ENCODE measurements around the gene SCYL3. TPM values are rescaled to one million over a fixed set of nuclear protein-coding genes. Genes with fewer than 3 reads are reported as not detected.
A peak's percentile ranks its signal among the peaks of the same experiment; 100 is the strongest.

Gene SCYL3
- total RNA-seq, 2 donors from 2014 or later = 7.9 to 8.1 TPM

DNA sequence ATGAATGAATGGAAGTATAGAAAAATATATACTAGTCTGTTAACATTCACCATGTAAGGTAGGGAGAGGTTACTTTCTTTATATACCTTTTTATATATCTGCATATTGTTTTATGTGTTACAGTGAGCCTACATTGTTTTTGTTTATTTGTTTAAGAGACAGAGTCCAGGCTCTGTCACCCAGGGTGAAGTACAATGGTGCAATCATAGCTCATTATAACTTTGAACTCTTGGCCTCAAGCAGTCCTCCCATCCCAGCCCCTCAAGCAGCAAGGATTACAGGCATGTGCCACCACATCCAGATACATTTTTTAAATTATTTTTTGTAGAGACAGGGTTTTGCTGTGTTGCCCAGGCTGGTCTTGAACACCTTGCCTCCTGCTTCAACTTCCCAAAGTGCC is 7.4 kb upstream of the SCYL3 start:
- Histone ChIP-seq H3K27ac (ENCODE audit: low read depth, low read length) (no peak overlapping the region), H3K36me3 (ENCODE audit: control insufficient read depth, insufficient read depth, low read length) (no peaks in the 10 kb centered on the region), H3K4me3 (ENCODE audit: low read length) (no peak overlapping the region), H3K27me3 (ENCODE audit: control insufficient read depth, insufficient read depth, low read length, poor library complexity, severe bottlenecking) (no peaks in the 10 kb centered on the region), H3K9ac (ENCODE audit: extremely low read depth, low read length, poor library complexity, severe bottlenecking) (no peak overlapping the region), H3K4me1 (ENCODE audit: control insufficient read depth, insufficient read depth, low read length) (peaks cover 6% of the 10 kb centered on the region), H3K9me3 (ENCODE audit: control insufficient read depth, low read length) (no peaks in the 10 kb centered on the region)
- Mint-ChIP-seq H3K36me3 (ENCODE audit: low read depth) (no peaks in the 10 kb centered on the region), H3K27me3 (ENCODE audit: insufficient read depth) (peaks cover 13% of the 10 kb centered on the region), H3K4me1 (peaks cover 21% of the 10 kb centered on the region), H3K4me3 (no peak overlapping the region), H3K27ac (no peak overlapping the region), H3K9me3 (no peaks in the 10 kb centered on the region)
- no peak for DNase-seq
- TF ChIP-seq, protein P1, sequence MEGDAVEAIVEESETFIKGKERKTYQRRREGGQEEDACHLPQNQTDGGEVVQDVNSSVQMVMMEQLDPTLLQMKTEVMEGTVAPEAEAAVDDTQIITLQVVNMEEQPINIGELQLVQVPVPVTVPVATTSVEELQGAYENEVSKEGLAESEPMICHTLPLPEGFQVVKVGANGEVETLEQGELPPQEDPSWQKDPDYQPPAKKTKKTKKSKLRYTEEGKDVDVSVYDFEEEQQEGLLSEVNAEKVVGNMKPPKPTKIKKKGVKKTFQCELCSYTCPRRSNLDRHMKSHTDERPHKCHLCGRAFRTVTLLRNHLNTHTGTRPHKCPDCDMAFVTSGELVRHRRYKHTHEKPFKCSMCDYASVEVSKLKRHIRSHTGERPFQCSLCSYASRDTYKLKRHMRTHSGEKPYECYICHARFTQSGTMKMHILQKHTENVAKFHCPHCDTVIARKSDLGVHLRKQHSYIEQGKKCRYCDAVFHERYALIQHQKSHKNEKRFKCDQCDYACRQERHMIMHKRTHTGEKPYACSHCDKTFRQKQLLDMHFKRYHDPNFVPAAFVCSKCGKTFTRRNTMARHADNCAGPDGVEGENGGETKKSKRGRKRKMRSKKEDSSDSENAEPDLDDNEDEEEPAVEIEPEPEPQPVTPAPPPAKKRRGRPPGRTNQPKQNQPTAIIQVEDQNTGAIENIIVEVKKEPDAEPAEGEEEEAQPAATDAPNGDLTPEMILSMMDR (conservative IDR thresholded peaks at IDR 0.05) = no peak

DNA sequence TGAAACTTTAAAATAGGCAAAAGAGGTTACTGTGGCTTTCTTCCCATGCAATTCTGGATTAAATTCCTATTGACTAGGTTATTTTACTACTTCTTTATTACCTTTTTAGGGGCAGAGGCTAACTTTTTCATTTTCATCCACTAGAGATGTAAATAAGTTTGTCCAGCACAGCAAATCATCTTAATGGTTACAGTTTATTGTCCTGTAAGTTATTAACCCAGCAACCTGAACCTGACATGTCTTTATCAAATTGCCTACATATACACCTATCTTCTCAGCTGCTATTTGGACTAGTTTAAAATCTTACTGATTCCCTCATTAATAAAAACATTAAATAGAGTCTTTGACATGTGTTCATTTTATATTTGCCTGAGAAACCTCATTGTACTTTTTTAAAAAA is 6.9 kb upstream of the SCYL3 start:
- H3K4me1 Mint-ChIP-seq = peaks cover 21% of the 10 kb centered on the region
- H3K27ac Mint-ChIP-seq = no peak overlapping the region
- Histone ChIP-seq H3K36me3 (ENCODE audit: control insufficient read depth, insufficient read depth, low read length) (no peaks in the 10 kb centered on the region), H3K9ac (ENCODE audit: extremely low read depth, low read length, poor library complexity, severe bottlenecking) (no peak overlapping the region), H3K9me3 (ENCODE audit: control insufficient read depth, low read length) (no peaks in the 10 kb centered on the region), H3K27ac (ENCODE audit: low read depth, low read length) (no peak overlapping the region), H3K4me1 (ENCODE audit: control insufficient read depth, insufficient read depth, low read length) (peaks cover 6% of the 10 kb centered on the region), H3K27me3 (ENCODE audit: control insufficient read depth, insufficient read depth, low read length, poor library complexity, severe bottlenecking) (no peaks in the 10 kb centered on the region), H3K4me3 (ENCODE audit: low read length) (no peak overlapping the region)
- no peaks in the 10 kb centered on the region for H3K36me3 Mint-ChIP-seq (ENCODE audit: low read depth)
- TF ChIP-seq, protein P1 (conservative IDR thresholded peaks at IDR 0.05) = no peak
- DNase-seq = no peak
- H3K27me3 Mint-ChIP-seq (ENCODE audit: insufficient read depth) = peaks cover 13% of the 10 kb centered on the region
- no peaks in the 10 kb centered on the region for H3K9me3 Mint-ChIP-seq
- H3K4me3 Mint-ChIP-seq = no peak overlapping the region

DNA sequence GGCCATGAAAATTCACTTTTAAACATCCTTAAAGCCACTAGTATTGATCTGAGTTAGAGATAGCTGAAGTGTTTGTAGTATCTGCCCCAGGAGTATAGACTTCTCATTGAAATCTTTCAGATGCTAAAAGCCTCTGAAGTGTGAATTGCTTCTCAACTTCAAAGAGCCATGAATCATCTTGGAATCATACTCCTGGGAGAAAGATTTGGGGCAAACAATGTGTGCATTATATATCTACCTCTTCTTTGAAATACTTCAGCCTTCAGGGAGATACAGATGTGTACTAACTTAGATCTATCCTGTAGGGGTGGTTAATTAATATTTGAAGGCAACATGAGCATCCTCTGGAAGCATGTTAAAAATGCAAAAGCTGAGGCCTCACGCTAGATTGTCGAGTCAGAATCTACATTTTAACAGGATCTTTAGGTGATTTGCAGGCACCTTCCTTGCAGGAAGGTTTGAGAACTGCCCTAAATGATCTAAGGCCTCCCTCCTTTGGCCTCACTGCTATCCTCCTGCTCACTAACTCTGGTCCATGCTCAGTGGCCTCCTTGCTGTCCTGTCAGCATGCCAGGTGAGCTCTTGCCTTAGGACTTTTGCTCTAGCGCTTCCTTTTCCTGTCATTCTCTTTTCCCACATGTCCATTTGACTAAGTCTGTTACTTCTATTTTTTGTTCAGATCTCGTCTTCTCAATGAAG is 6.0 kb upstream of the SCYL3 start:
- TF ChIP-seq, protein P1 (conservative IDR thresholded peaks at IDR 0.05) = no peak
- H3K9me3 ChIP-seq (ENCODE audit: control insufficient read depth, low read length) = no peaks in the 10 kb centered on the region

More for the DNA sequence above, 6.0 kb upstream of the SCYL3 start:
- no peak overlapping the region for H3K27ac Mint-ChIP-seq
- H3K4me1 Mint-ChIP-seq = peaks cover 21% of the 10 kb centered on the region
- H3K9ac ChIP-seq (ENCODE audit: extremely low read depth, low read length, poor library complexity, severe bottlenecking) = no peak overlapping the region
- no peak overlapping the region for H3K4me3 Mint-ChIP-seq
- 60% methylated on average over 4 of the region's 4 CpGs for WGBS, 2 experiments (ENCODE audit: insufficient coverage in 1 of 2, insufficient read length in 1 of 2)
- H3K27me3 Mint-ChIP-seq (ENCODE audit: insufficient read depth) = peaks cover 13% of the 10 kb centered on the region
- H3K27me3 ChIP-seq (ENCODE audit: control insufficient read depth, insufficient read depth, low read length, poor library complexity, severe bottlenecking) = no peaks in the 10 kb centered on the region
- peak; percentile 51 for DNase-seq
- H3K36me3 ChIP-seq (ENCODE audit: control insufficient read depth, insufficient read depth, low read length) = no peaks in the 10 kb centered on the region
- H3K4me1 ChIP-seq (ENCODE audit: control insufficient read depth, insufficient read depth, low read length) = peaks cover 6% of the 10 kb centered on the region
- H3K9me3 Mint-ChIP-seq = no peaks in the 10 kb centered on the region
- no peak overlapping the region for H3K4me3 ChIP-seq (ENCODE audit: low read length)
- no peak overlapping the region for H3K27ac ChIP-seq (ENCODE audit: low read depth, low read length)
- no peaks in the 10 kb centered on the region for H3K36me3 Mint-ChIP-seq (ENCODE audit: low read depth)
